ENCODE data around the gene LCA5.
"Not testable (repeated sequence)": the region's sequence is repeated elsewhere in the genome, so short reads cannot be mapped to it uniquely, and the experiment has no call there.

LCA5 gene

GRCh38 chr6:79536585-79536953, 661 bp downstream of the LCA5 start:
- DNase-seq, result no peak

- not testable (repeated sequence) for DNase-seq
Measured at GRCh38 chr6:79529567-79529966, 7.7 kb downstream of the LCA5 start.

- DNase-seq, result no peak
Measured at GRCh38 chr6:79526897-79527296, 10.3 kb downstream of the LCA5 start.

DNA sequence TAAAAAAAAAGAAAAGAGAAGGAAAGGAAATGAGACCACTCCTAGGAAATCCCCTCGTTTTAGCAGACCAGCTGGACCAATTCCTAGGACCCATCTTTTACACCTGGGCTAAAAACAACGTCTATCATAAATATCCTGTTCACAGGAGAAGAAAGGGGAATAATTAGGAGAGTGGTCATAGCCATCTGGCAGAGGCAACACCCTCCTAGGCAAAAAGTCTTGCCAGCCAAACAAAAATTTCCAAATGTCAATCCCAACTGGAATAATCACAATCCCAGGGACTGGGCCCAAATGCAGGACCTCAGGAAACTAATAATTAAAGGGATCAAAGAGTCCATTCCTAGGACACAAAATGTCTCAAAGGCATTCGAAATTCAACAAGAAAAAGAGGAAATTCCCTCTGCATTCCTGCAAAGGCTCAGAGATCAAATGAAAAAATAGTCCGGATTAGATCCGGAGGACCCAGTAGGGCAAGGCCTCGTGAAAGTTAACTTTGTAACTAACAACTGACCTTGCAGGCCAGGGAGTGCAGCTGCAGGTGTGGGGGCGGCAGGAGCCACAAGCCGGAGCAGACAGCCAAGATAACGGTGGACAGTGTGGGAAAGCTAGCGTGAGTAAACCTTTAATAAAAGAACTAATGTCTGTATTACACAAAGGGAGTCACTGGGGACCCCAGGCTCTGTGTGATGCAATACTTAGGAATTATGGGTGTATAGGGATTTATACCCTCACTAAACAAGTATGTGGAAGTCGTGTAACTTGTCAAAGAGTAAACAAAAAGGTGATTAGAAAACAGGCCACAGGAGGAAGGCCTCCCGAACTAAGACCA, 11.7 kb downstream of the LCA5 start:
- no peak for DNase-seq

DNA sequence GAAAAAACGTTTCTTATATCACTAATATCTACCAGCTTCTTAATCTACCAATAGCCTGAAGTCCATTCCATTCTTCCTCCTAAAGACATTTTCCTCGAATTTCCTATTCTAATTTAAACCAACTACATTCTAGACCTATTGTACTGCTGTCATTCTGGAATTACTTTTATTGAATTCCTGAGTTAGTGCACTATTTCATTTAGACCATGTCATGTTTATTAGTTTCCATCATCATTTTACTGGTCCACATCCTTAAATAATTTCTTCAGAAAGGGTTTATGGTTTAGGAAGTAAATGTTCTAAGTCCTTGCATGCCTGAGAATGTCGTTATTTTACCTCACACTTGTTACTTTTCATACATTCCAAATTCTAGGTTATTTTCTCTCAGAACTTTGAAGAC, 13.2 kb downstream of the LCA5 start:
- DNase-seq, result no peak

DNA sequence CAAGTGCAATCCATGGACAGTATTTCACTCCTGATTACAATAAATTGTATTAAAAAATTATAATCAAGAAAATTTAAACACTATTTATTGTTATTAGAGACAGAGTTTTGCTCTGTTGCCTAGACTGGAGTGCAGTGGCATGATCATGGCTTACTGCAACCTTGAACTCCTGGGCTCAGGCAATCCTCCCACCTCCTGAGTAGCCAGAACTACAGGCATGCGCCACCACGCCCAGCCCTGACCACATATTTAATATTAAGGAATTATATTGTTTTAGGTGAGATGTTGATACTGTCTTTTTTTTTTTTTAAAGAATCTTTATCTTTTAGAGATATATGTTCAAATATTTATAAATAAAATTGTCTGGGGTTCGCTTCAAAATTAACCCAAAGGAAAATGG, 14.6 kb downstream of the LCA5 start:
- DNase-seq, result no peak

GRCh38 chr6:79520534-79520933, 16.7 kb downstream of the LCA5 start:
- DNase-seq, result no peak

GRCh38 chr6:79518842-79519241, 18.4 kb downstream of the LCA5 start:
- no peak for DNase-seq

- no peak for DNase-seq
Measured at GRCh38 chr6:79515436-79515835, 21.8 kb downstream of the LCA5 start.

DNA sequence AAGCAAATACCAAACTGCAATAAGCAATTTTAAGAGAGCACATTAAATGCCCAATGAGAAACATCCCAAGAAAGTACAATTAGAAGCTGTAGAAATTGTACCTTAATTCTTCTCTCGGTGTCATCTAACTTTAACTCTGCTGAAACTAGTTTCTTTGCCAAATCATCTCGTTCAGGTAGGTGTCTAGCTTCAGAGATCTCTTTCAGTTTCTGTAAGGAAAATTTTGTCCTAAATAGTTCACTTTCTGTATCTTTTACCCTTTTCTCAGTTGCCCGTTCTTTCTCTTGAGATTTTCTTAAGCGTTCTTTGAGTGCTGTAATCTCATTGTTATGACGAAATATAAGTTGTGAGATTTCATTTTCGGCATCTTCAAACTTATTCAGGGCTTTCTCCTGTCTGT, 24.1 kb downstream of the LCA5 start:
- no peak for DNase-seq

DNA sequence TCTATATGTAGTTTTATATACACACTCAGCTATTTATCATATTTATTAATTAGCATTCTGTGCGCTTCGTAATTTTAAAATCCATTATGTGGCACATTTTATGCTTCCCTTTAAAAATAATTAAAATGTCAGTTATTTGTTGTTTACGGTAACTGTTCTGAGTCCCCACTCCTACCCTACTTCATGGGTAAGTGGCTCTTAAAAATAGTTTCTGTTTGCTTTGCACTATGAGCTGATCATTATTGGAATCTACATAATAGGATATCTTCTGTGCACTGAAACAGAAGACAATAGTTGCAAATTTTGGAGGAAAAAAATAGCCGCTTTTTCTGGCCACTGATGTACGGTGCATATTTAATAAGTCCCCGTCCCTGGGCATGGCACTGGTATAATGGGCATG, 25.2 kb downstream of the LCA5 start:
- no peak for DNase-seq

DNA sequence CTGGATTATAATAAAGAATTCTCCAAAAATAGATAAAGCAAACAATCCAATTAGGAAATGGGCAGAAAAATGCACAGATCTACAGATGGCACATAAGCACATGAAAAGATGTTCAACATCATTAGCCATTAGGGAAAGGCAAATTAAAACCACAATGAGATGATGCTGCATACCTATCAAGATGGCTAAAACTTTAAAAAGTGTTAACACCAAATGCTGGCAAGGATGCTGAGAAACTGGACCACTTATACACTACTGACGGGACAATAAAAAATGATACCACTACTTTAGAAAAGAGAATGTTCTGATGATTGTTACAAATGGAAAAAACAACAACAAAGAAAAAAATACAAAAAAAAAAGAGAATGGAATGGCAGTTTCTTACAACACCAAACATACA, 26.5 kb downstream of the LCA5 start:
- no peak for DNase-seq

GRCh38 chr6:79506251-79506650, 31.0 kb downstream of the LCA5 start:
- DNase-seq, result no peak

DNA sequence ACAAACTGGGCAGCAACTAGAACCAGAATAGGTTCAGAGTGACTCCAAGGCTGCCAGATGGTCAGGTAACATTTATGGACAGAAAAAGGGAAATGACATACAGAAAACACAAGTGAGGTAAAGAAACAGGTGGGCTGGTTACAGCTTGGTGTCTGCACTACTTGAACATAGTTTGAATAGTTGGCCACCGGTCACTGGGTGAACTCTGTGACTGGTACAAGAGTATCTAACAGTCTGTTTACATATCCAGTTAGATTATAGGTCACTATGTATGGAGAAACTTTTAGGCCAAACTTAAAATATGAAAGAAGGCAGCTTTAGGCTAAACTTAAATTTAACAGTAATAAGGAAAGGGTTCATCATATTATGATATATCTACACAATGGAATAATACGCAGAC, 32.9 kb downstream of the LCA5 start:
- no peak for DNase-seq

- DNase-seq, result no peak
Measured at GRCh38 chr6:79498842-79499241, 38.4 kb downstream of the LCA5 start.

- no peak for DNase-seq
Measured at GRCh38 chr6:79495246-79495645, 42.0 kb downstream of the LCA5 start.

DNA sequence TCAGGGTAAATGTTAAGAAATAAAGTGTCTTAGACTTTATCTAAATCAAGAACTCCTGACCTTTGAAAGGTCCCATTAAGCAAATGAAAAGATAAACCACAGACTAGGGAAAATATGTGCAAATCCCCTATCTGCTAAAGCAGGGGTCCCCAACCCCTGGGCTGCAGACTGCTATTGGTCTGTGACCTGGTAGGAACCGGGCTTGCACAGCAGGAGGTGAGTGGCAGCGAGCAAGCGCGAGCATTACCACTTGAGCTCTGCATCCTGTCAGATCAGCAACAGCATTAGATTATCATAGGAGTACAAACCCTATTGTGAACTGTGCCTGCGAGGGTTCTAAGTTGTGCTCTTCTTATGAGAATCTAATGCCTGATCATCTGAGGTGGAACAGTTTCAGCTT, 42.4 kb downstream of the LCA5 start:
- no peak for DNase-seq

DNA sequence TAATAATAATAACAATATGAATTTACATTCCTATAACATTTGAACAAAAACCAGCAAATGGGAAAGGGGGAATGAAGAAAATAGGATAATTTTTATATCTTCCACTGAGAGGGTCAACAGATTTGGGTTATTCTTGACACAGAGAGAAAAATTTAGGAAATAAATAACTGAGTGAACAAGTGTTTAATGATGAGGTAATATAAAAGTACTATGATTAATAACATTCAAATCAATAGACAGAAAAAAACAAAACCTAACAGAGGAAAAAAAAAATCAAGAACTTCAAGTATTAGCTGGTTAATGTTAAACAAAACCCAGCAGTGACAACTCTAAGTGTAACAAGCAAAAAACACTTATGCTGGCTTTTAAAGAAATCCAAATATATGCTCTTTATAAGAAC, 66.5 kb downstream of the LCA5 start:
- no peak for DNase-seq

GRCh38 chr6:79469376-79470246, 67.6 kb downstream of the LCA5 start:
- no peak for DNase-seq

- DNase-seq, result no peak
Measured at GRCh38 chr6:79468587-79468986, 68.6 kb downstream of the LCA5 start.

DNA sequence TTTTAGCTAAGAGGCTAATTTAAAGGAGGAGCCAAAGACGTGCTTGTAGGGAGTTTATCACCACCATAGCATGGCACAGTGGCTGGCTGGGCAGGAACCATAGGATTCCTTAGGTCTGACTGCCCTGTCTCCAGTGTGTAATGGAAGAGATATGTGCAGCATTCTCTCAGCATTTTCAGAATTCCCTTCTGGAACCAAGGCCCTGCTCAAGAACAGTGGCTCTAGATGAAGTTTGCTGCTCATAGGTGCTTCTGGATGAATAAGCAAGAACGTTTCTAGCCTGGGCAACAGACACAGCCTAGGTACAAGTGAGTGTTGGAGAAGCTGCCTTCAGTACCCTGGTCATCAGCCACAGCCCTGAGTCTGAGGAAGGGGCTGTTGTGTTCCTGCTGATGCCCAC, 69.1 kb downstream of the LCA5 start:
- no peak for DNase-seq

DNA sequence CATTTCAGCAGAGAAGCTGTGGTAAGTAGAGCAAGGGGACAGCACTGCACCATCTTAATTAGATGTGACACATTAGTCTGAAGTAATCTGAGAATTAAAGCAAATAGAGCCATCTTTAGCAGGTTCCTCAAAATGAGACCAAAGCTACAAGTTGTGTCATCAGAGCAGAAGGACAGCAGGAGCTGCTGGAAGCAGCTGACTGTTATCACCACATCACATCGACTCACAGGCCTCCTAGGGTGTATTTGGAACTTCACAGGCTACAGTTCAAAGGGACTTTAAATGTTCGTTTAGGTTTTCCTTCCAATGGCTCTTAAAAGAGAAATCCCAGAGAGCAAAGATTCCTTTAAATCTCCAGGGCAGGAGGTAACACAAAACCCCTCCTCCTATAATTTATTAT, 69.5 kb downstream of the LCA5 start:
- DNase-seq, result no peak

DNA sequence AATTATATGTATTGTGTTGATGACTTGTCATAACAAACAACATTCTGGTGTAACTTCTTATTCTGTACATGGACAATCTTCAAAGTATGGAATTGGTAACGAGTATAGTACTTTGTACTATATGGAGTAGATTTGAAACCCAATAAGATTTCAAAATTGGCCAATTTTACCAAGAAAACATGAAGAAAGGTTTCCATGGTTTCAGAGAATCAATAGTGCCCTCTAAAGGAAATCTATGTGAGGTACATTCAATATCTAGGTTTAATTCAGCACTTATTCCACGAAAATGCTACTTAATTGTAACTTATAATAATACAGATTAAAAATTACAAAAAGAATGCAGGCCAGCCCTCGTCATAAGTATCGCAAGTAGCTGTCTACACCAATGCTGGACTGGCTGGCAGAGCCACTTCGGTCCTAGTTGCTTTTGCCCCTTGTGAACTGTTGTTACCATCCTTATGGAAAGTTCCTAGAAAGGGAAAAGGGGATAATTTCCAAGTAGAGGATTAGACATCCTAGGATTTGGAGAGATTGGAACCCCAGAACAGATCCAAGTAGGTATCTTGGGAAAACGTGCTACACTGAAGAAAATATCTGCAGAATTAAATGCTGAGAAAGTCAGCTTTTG, 70.9 kb downstream of the LCA5 start:
- no peak for DNase-seq

GRCh38 chr6:79465381-79465780, 71.8 kb downstream of the LCA5 start:
- DNase-seq, result no peak

All from DMS 273 treated with DMSO at 0.1 percent for 48 hours (cell line).